Measurements from ENCODE around the gene TMEM86B. TPM values are rescaled to one million over a fixed set of nuclear protein-coding genes. Genes with fewer than 3 reads are reported as not detected.

The TMEM86B gene
- total RNA-seq, 1 donor: 2.5 TPM

DNA sequence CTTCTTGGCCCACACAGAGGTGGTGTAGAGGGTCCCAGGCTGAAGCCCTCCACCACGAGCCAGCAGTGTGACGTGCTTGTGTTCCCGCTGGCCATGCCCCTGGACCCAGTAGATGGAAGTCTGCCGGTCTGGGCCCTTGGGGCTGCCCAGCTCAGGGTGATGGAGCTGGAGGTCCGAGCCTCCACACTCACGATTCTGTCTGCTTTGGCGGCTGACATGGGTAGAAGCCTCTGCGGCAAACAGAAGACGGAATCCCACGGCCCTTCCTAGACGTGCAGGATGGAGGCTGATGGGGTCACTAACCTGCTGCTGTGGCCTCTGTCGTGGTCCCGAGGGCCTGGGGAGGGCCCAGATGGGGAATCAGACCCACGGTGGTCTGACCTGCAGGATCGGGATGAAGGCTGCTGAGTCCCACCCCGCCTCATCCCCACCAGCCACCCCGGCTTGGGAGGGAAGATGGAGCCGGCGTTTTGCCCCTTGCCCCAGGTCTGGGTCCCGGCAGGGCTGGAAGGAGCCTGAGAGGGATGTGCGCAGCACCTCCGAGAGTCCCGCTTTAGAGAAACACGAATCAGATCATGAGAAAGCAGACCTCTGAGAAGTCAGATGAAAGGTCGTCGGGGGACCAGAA, 4.4 kb downstream of the TMEM86B start:
- Histone ChIP-seq H4K20me1 (ENCODE audit: insufficient read depth, low read length) (peaks cover 10% of the 10 kb centered on the region), H3K27ac (ENCODE audit: low read depth, low read length) (no peak overlapping the region), H2AFZ (ENCODE audit: low read length) (no peak overlapping the region), H3K27me3 (ENCODE audit: insufficient read depth, low read length) (no peaks in the 10 kb centered on the region), H3K4me2 (ENCODE audit: insufficient read depth, low read length) (no peak overlapping the region), H3K4me1 (ENCODE audit: insufficient read depth, low read length) (no peaks in the 10 kb centered on the region), H3K4me3 (ENCODE audit: insufficient read depth, low read length) (no peak overlapping the region), H3K36me3 (ENCODE audit: insufficient read depth, low read length) (peaks cover 6% of the 10 kb centered on the region), H3K9me3 (ENCODE audit: low read depth, low read length) (no peaks in the 10 kb centered on the region), H3K79me2 (ENCODE audit: insufficient read depth, low read length) (no peaks in the 10 kb centered on the region)
- TF ChIP-seq, protein P1, sequence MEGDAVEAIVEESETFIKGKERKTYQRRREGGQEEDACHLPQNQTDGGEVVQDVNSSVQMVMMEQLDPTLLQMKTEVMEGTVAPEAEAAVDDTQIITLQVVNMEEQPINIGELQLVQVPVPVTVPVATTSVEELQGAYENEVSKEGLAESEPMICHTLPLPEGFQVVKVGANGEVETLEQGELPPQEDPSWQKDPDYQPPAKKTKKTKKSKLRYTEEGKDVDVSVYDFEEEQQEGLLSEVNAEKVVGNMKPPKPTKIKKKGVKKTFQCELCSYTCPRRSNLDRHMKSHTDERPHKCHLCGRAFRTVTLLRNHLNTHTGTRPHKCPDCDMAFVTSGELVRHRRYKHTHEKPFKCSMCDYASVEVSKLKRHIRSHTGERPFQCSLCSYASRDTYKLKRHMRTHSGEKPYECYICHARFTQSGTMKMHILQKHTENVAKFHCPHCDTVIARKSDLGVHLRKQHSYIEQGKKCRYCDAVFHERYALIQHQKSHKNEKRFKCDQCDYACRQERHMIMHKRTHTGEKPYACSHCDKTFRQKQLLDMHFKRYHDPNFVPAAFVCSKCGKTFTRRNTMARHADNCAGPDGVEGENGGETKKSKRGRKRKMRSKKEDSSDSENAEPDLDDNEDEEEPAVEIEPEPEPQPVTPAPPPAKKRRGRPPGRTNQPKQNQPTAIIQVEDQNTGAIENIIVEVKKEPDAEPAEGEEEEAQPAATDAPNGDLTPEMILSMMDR (IDR thresholded peaks at IDR 0.05; ENCODE audit: extremely low read depth, low read depth, low read length): no peak
- DNase-seq (ENCODE audit: insufficient read length, low spot score, missing footprints): peak; percentile 69

GRCh38 chr19:55223291-55224037, 5.1 kb downstream of the TMEM86B start:
- Histone ChIP-seq H3K4me2 (ENCODE audit: insufficient read depth, low read length) (no peak overlapping the region), H3K9me3 (ENCODE audit: low read depth, low read length) (no peaks in the 10 kb centered on the region), H2AFZ (ENCODE audit: low read length) (no peak overlapping the region), H3K4me3 (ENCODE audit: insufficient read depth, low read length) (no peak overlapping the region), H3K27ac (ENCODE audit: low read depth, low read length) (no peak overlapping the region), H3K79me2 (ENCODE audit: insufficient read depth, low read length) (no peaks in the 10 kb centered on the region), H3K27me3 (ENCODE audit: insufficient read depth, low read length) (no peaks in the 10 kb centered on the region), H3K4me1 (ENCODE audit: insufficient read depth, low read length) (no peaks in the 10 kb centered on the region), H4K20me1 (ENCODE audit: insufficient read depth, low read length) (peaks cover 10% of the 10 kb centered on the region), H3K36me3 (ENCODE audit: insufficient read depth, low read length) (peaks cover 6% of the 10 kb centered on the region)
- peak; percentile 72 for DNase-seq (ENCODE audit: insufficient read length, low spot score, missing footprints)
- TF ChIP-seq, protein P1 (IDR thresholded peaks at IDR 0.05; ENCODE audit: extremely low read depth, low read depth, low read length): no peak

DNA sequence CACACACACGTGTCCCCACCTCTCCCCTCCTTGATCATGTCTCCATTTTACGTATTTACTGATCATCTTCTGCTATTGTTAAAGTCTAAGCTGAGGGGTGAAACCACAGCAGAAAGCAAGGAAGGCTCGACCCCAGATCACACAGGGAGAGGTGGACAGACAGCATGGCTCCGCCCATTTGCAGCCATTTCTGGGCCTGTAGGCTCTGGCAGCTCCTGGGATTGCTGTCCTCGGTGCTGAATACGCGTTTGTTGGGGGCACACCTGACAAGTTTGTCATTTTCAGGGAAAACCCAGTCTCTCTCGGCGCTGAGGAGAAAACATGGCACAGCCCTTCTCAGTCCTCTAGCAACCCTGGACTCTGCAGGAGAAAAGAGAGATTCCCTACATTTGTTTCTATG, 8.0 kb downstream of the TMEM86B start:
- TF ChIP-seq, protein P1 (IDR thresholded peaks at IDR 0.05; ENCODE audit: extremely low read depth, low read depth, low read length): no peak
- DNase-seq (ENCODE audit: insufficient read length, low spot score, missing footprints): peak; percentile 69
- Histone ChIP-seq H3K9me3 (ENCODE audit: low read depth, low read length) (no peaks in the 10 kb centered on the region), H3K4me3 (ENCODE audit: insufficient read depth, low read length) (no peak overlapping the region), H3K4me2 (ENCODE audit: insufficient read depth, low read length) (no peak overlapping the region), H3K79me2 (ENCODE audit: insufficient read depth, low read length) (no peaks in the 10 kb centered on the region), H3K36me3 (ENCODE audit: insufficient read depth, low read length) (no peaks in the 10 kb centered on the region), H3K4me1 (ENCODE audit: insufficient read depth, low read length) (peaks cover 9% of the 10 kb centered on the region), H3K27ac (ENCODE audit: low read depth, low read length) (no peak overlapping the region), H4K20me1 (ENCODE audit: insufficient read depth, low read length) (peaks cover 5% of the 10 kb centered on the region), H2AFZ (ENCODE audit: low read length) (no peak overlapping the region), H3K27me3 (ENCODE audit: insufficient read depth, low read length) (no peaks in the 10 kb centered on the region)

GRCh38 chr19:55216461-55217198, 11.9 kb downstream of the TMEM86B start:
- Histone ChIP-seq H3K4me1 (ENCODE audit: insufficient read depth, low read length) (peaks cover 9% of the 10 kb centered on the region), H4K20me1 (ENCODE audit: insufficient read depth, low read length) (peaks cover 3% of the 10 kb centered on the region), H3K36me3 (ENCODE audit: insufficient read depth, low read length) (no peaks in the 10 kb centered on the region), H3K27ac (ENCODE audit: low read depth, low read length) (peak overlapping the region; percentile 58), H3K79me2 (ENCODE audit: insufficient read depth, low read length) (no peaks in the 10 kb centered on the region), H3K9me3 (ENCODE audit: low read depth, low read length) (peaks cover 4% of the 10 kb centered on the region), H2AFZ (ENCODE audit: low read length) (no peak overlapping the region), H3K27me3 (ENCODE audit: insufficient read depth, low read length) (no peaks in the 10 kb centered on the region), H3K4me2 (ENCODE audit: insufficient read depth, low read length) (peak overlapping the region; percentile 83), H3K4me3 (ENCODE audit: insufficient read depth, low read length) (peak overlapping the region; percentile 60)
- TF ChIP-seq, protein P1 (IDR thresholded peaks at IDR 0.05; ENCODE audit: extremely low read depth, low read depth, low read length): no peak
- DNase-seq (ENCODE audit: insufficient read length, low spot score, missing footprints): peak; percentile 99

All from osteoblast (primary cell).